OCI-LY1 (cell line): ENCODE measurements around the gene SCTR.

Experiments
- H2AFZ ChIP-seq: fragments of 200-600 bp; sonication (generic), shearing (Covaris generic); 2 replicates; pipeline ENCODE4 v1.6.0; 2014; ENCODE audit warnings: antibody characterized with exemption, mild to moderate bottlenecking, low read length
- H3F3A ChIP-seq: fragments of 200-600 bp; sonication (generic), shearing (Covaris generic); 2 replicates; pipeline ENCODE4 v1.6.0; 2014; ENCODE audit warnings: mild to moderate bottlenecking, antibody characterized with exemption, low read length, moderate library complexity; ENCODE audit not compliant: insufficient read depth
- H3K27ac ChIP-seq: fragments of 200-600 bp; sonication (generic); 2 replicates; pipeline ENCODE4 v1.5.1; 2014; ENCODE audit warnings: low read length, mixed run types, mild to moderate bottlenecking, low read depth; ENCODE audit not compliant: poor library complexity, severe bottlenecking
- H3K27me3 ChIP-seq: fragments of 200-600 bp; sonication (generic); 2 replicates; pipeline ENCODE4 v1.6.0; 2014; ENCODE audit warnings: antibody characterized with exemption, mild to moderate bottlenecking, low read length, moderate library complexity; ENCODE audit not compliant: insufficient read depth
- H3K36me3 ChIP-seq: fragments of 200-600 bp; sonication (generic); 2 replicates; pipeline ENCODE4 v1.6.1; 2014; ENCODE audit warnings: mild to moderate bottlenecking, antibody characterized with exemption, low read length, moderate library complexity, mixed read lengths; ENCODE audit not compliant: insufficient read depth
- H3K4me1 ChIP-seq: fragments of 200-600 bp; sonication (generic); 2 replicates; pipeline ENCODE4 v1.5.1; 2014; ENCODE audit warnings: mild to moderate bottlenecking, low read length, moderate library complexity; ENCODE audit not compliant: insufficient read depth, severe bottlenecking
- H3K4me2 ChIP-seq: fragments of 200-600 bp; sonication (generic), shearing (Covaris generic); 2 replicates; pipeline ENCODE4 v1.6.1; 2014; ENCODE audit warnings: low read length
- H3K4me3 ChIP-seq: fragments of 200-600 bp; sonication (generic); 2 replicates; pipeline ENCODE4 v1.5.1; 2014; ENCODE audit warnings: low read length, low read depth, mild to moderate bottlenecking, mixed read lengths; ENCODE audit not compliant: poor library complexity, severe bottlenecking
- H3K79me2 ChIP-seq: fragments of 200-600 bp; shearing (Covaris generic); 2 replicates; pipeline ENCODE4 v1.6.1; 2016; ENCODE audit warnings: mixed run types, low read length, mixed read lengths; ENCODE audit not compliant: insufficient read depth
- H3K9ac ChIP-seq: fragments of 200-600 bp; sonication (generic), shearing (Covaris generic); 2 replicates; pipeline ENCODE4 v1.6.1; 2014; ENCODE audit warnings: mild to moderate bottlenecking, low read length, mixed read lengths
- H3K9me2 ChIP-seq: fragments of 200-600 bp; sonication (generic), shearing (Covaris generic); 2 replicates; pipeline ENCODE4 v1.6.1; 2014; ENCODE audit warnings: low read depth, mild to moderate bottlenecking, low read length, mixed read lengths
- H3K9me3 ChIP-seq: fragments of 200-600 bp; shearing (Covaris generic); 2 replicates; pipeline ENCODE4 v1.6.1; 2014; ENCODE audit warnings: low read length, mixed read lengths
- H4K20me1 ChIP-seq: fragments of 200-600 bp; sonication (generic), shearing (Covaris generic); 2 replicates; pipeline ENCODE4 v1.6.0; 2016; ENCODE audit warnings: mild to moderate bottlenecking, low read length; ENCODE audit not compliant: insufficient read depth
- CTCF ChIP-seq: fragments of 200-600 bp; sonication (generic), shearing (Covaris generic); IDR thresholded peaks from 2 replicates; pipeline ENCODE4 v1.5.1; 2017; ENCODE audit warnings: mild to moderate bottlenecking, antibody characterized with exemption, low read length, moderate library complexity, mixed read lengths
- EZH2 ChIP-seq: fragments of 200-600 bp; sonication (generic), shearing (Covaris generic); IDR thresholded peaks from 2 replicates; pipeline ENCODE4 v1.8.0; 2017; ENCODE audit warnings: borderline replicate concordance, mixed run types, mild to moderate bottlenecking, antibody characterized with exemption, low read length, moderate library complexity, mixed read lengths

The SCTR gene

GRCh38 chr2:119415630-119416029 lies 108.7 kb downstream of the SCTR start:
- H3K4me2 ChIP-seq = no peak overlapping the region
- H3K9me2 ChIP-seq = no peaks in the 10 kb centered on the region

GRCh38 chr2:119414894-119415293 lies 109.4 kb downstream of the SCTR start:
- Histone ChIP-seq H3K79me2 (no peaks in the 10 kb centered on the region), H3K27me3 (no peaks in the 10 kb centered on the region), H3F3A (no peaks in the 10 kb centered on the region), H2AFZ (no peak overlapping the region), H4K20me1 (no peaks in the 10 kb centered on the region), H3K9me2 (no peaks in the 10 kb centered on the region), H3K9me3 (no peaks in the 10 kb centered on the region), H3K4me1 (no peaks in the 10 kb centered on the region), H3K9ac (no peak overlapping the region), H3K36me3 (no peaks in the 10 kb centered on the region), H3K4me3 (no peak overlapping the region), H3K4me2 (no peak overlapping the region), H3K27ac (no peak overlapping the region)
- TF ChIP-seq CTCF = no peak
- TF ChIP-seq EZH2 = no peak

More at GRCh38 chr2:119415630-119416029, 108.7 kb downstream of the SCTR start:
- no peak overlapping the region for H3K4me3 ChIP-seq
- H3K79me2 ChIP-seq = no peaks in the 10 kb centered on the region
- H3K27ac ChIP-seq = no peak overlapping the region
- TF ChIP-seq EZH2 = no peak
- no peak for TF ChIP-seq CTCF
- no peaks in the 10 kb centered on the region for H3K9me3 ChIP-seq
- no peaks in the 10 kb centered on the region for H3K36me3 ChIP-seq
- no peak overlapping the region for H2AFZ ChIP-seq
- H3K27me3 ChIP-seq = no peaks in the 10 kb centered on the region
- no peaks in the 10 kb centered on the region for H4K20me1 ChIP-seq
- H3K9ac ChIP-seq = no peak overlapping the region
- H3K4me1 ChIP-seq = no peaks in the 10 kb centered on the region
- no peaks in the 10 kb centered on the region for H3F3A ChIP-seq

- Histone ChIP-seq H3K4me2 (no peak overlapping the region), H3K27me3 (no peaks in the 10 kb centered on the region), H3K36me3 (no peaks in the 10 kb centered on the region), H3K27ac (no peak overlapping the region), H3K9me3 (no peaks in the 10 kb centered on the region), H3K4me1 (no peaks in the 10 kb centered on the region), H3K9ac (no peak overlapping the region), H3F3A (no peaks in the 10 kb centered on the region), H2AFZ (no peak overlapping the region), H3K79me2 (no peaks in the 10 kb centered on the region), H3K9me2 (no peaks in the 10 kb centered on the region), H4K20me1 (no peaks in the 10 kb centered on the region), H3K4me3 (no peak overlapping the region)
- no peak for TF ChIP-seq CTCF
- TF ChIP-seq EZH2 = no peak
Observed at GRCh38 chr2:119409506-119409905, 114.8 kb downstream of the SCTR start.
